ENCODE measurements around the gene KCNE4.

DNA sequence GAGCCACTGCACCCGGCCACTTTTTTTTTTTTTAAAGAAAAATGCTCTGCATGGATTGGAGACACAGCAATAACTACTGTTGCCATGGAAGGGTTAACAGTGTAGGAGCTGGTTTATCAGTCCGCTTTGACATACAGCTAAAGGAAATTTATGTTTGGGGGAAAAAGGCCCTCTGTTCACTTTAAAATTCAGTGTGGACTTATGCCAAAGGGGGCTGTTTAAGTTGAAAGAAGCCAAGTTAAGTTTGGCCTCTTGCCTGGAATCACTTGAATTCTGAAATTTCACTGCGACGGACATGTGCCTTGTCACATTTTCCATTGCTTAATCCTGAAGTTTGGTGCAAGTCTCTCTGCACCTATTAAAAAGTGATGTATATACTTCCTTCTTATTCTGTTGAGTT is 3.1 kb downstream of the KCNE4 start:
- TF ChIP-seq, protein P1, sequence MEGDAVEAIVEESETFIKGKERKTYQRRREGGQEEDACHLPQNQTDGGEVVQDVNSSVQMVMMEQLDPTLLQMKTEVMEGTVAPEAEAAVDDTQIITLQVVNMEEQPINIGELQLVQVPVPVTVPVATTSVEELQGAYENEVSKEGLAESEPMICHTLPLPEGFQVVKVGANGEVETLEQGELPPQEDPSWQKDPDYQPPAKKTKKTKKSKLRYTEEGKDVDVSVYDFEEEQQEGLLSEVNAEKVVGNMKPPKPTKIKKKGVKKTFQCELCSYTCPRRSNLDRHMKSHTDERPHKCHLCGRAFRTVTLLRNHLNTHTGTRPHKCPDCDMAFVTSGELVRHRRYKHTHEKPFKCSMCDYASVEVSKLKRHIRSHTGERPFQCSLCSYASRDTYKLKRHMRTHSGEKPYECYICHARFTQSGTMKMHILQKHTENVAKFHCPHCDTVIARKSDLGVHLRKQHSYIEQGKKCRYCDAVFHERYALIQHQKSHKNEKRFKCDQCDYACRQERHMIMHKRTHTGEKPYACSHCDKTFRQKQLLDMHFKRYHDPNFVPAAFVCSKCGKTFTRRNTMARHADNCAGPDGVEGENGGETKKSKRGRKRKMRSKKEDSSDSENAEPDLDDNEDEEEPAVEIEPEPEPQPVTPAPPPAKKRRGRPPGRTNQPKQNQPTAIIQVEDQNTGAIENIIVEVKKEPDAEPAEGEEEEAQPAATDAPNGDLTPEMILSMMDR (IDR thresholded peaks at IDR 0.05): no peak
- no peak for TF ChIP-seq EZH2 (IDR thresholded peaks at IDR 0.05; ENCODE audit: borderline replicate concordance, insufficient read depth, low read depth, low read length, poor library complexity, severe bottlenecking)
